HFFc6 (cell line): ENCODE data around the gene SMYD3. TPM values are rescaled to one million over a fixed set of nuclear protein-coding genes. Genes with fewer than 3 reads are reported as not detected.

Experiments used
- DNase-seq: peaks from one replicate; pipeline ENCODE4 v3.0.0-alpha.2; 2018
- H3K27ac Mint-ChIP-seq: 2 replicates; pipeline ENCODE4 v1.8.0; 2020; ENCODE audit warnings: mild to moderate bottlenecking, mixed read lengths
- H3K27me3 Mint-ChIP-seq: 2 replicates; pipeline ENCODE4 v1.8.0; 2021; ENCODE audit warnings: mild to moderate bottlenecking, moderate library complexity, mixed read lengths; ENCODE audit not compliant: insufficient read depth
- H3K36me3 Mint-ChIP-seq: 2 replicates; pipeline ENCODE4 v1.8.0; 2021; ENCODE audit warnings: low read depth, mixed read lengths
- H3K4me1 Mint-ChIP-seq: 2 replicates; pipeline ENCODE4 v1.8.0; 2020; ENCODE audit warnings: low read depth, mixed read lengths
- H3K4me3 Mint-ChIP-seq: 2 replicates; pipeline ENCODE4 v1.8.0; 2020; ENCODE audit warnings: mild to moderate bottlenecking, moderate library complexity, mixed read lengths
- H3K9me3 Mint-ChIP-seq: 2 replicates; pipeline ENCODE4 v1.8.0; 2020; ENCODE audit warnings: mild to moderate bottlenecking, mixed read lengths
- CTCF ChIP-seq: fragments of 200-600 bp; sonication (generic); IDR thresholded peaks from 2 replicates; pipeline ENCODE4 v1.5.0; 2021; ENCODE audit warnings: antibody characterized with exemption, mild to moderate bottlenecking
- total RNA-seq, 6 experiments: library from RNA; stranded (reverse); fragmentation: NEBNext Ultra II Directional; extraction: Animal tissue kit (Norgen Biotek cat#: 25700); gene quantifications; 2 replicates in 1 of 6; 3 replicates in 5 of 6; pipeline ENCODE4 v1.2.3, GENCODE V29; 2021

The SMYD3 gene
- total RNA-seq, 6 experiments from 2014 or later = 28.4 to 37.9 (median 31.2) TPM

- Mint-ChIP-seq H3K27ac (no peak overlapping the region), H3K27me3 (peaks cover 2% of the 10 kb centered on the region; the same call in 1 of the 2 replicates), H3K4me3 (no peak overlapping the region), H3K36me3 (peaks cover under 1% of the 10 kb centered on the region; the same call in 1 of the 2 replicates), H3K9me3 (no peaks in the 10 kb centered on the region), H3K4me1 (peaks cover 47% of the 10 kb centered on the region)
- DNase-seq = no peak
- TF ChIP-seq CTCF = no peak
Observed at GRCh38 chr1:246106342-246106763, 400.7 kb downstream of the SMYD3 start.

DNA sequence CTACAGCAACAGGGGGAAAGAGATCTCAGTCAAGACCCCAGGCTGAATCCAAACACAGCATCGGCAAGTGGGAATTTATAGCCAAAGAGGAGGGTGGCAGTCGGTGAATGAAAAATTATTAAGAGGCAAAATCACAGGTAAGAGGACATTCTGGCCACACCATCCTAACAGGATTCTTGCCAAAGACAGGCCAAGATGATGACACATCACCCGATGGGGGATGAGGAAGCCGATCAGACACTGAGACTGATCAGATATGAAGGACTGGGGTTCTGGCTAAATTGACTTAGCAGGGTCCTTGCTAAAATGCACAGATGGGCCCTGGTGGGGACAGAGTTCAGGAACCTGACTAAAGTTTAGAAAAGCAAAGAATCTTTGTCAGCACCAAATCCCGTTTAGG lies 402.2 kb downstream of the SMYD3 start:
- Mint-ChIP-seq H3K27ac (no peak overlapping the region), H3K4me3 (no peak overlapping the region), H3K4me1 (peaks cover 38% of the 10 kb centered on the region), H3K36me3 (no peaks in the 10 kb centered on the region; the same call in 1 of the 2 replicates), H3K9me3 (no peaks in the 10 kb centered on the region), H3K27me3 (peaks cover 2% of the 10 kb centered on the region; the same call in 1 of the 2 replicates)
- no peak for TF ChIP-seq CTCF
- no peak for DNase-seq

- H3K9me3 Mint-ChIP-seq = no peaks in the 10 kb centered on the region
- peaks cover 5% of the 10 kb centered on the region; the same call in 1 of the 2 replicates for H3K36me3 Mint-ChIP-seq
- H3K4me1 Mint-ChIP-seq = peaks cover under 1% of the 10 kb centered on the region; the same call in 1 of the 2 replicates
- no peak for DNase-seq
- no peak for TF ChIP-seq CTCF
- H3K4me3 Mint-ChIP-seq = no peak overlapping the region
- no peaks in the 10 kb centered on the region for H3K27me3 Mint-ChIP-seq
- no peak overlapping the region for H3K27ac Mint-ChIP-seq
Observed at GRCh38 chr1:246099570-246099969, 407.5 kb downstream of the SMYD3 start.

- 0 out of 2 replicates have a peak, but pooled peaks cover 5% of the 10 kb centered on the region for H3K36me3 Mint-ChIP-seq
- no peak overlapping the region for H3K4me3 Mint-ChIP-seq
- H3K27ac Mint-ChIP-seq = no peak overlapping the region
- no peaks in the 10 kb centered on the region for H3K4me1 Mint-ChIP-seq
- no peaks in the 10 kb centered on the region for H3K27me3 Mint-ChIP-seq
- no peak for TF ChIP-seq CTCF
- DNase-seq = no peak
- no peaks in the 10 kb centered on the region for H3K9me3 Mint-ChIP-seq
Observed at GRCh38 chr1:246096356-246096755, 410.7 kb downstream of the SMYD3 start.

GRCh38 chr1:246095443-246095842 lies 411.6 kb downstream of the SMYD3 start:
- Mint-ChIP-seq H3K9me3 (no peaks in the 10 kb centered on the region), H3K27me3 (no peaks in the 10 kb centered on the region), H3K36me3 (0 out of 2 replicates have a peak, but pooled peaks cover 5% of the 10 kb centered on the region), H3K4me3 (no peak overlapping the region), H3K27ac (no peak overlapping the region), H3K4me1 (no peaks in the 10 kb centered on the region)
- DNase-seq = no peak
- TF ChIP-seq CTCF = no peak

GRCh38 chr1:246093230-246093629 lies 413.8 kb downstream of the SMYD3 start:
- DNase-seq = no peak
- no peaks in the 10 kb centered on the region for H3K4me1 Mint-ChIP-seq
- no peaks in the 10 kb centered on the region for H3K9me3 Mint-ChIP-seq
- H3K36me3 Mint-ChIP-seq = 0 out of 2 replicates have a peak, but pooled peaks cover 5% of the 10 kb centered on the region
- no peak for TF ChIP-seq CTCF
- H3K27me3 Mint-ChIP-seq = no peaks in the 10 kb centered on the region
- no peak overlapping the region for H3K27ac Mint-ChIP-seq
- no peak overlapping the region for H3K4me3 Mint-ChIP-seq
